ENCODE measurements around the gene TTLL10.

DNA sequence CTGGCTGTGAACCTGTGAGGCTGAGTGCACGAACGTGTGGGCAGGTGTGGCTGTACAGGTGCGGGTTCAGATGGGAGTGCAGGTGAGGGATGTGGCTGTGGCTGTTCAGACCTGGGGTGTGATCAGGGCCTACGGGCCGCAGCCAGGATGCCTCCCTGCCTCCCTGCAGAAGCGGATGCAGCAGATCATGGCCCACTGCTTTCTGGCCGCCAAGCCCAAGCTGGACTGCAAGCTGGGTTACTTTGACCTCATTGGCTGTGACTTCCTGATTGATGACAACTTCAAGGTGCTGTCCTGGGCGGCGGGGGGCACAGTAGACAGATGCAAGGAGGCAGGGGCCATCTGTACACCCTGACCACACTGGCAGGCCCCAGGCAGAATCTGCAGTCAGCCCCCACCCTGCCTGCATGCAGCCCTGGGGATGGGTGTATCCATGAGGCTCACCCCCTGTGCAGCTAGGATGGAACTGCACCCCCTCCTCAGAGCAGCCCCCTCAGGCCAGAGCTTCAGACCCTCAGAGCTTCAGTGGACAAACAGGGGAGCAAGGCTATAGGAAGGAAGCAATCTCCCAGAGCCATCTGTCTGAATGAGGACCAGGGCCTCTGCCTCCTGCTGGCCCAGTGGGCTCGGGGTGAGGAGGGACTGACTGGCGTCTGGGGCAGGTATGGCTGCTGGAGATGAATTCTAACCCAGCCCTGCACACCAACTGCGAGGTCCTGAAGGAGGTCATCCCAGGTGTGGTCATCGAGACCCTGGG is 22.9 kb downstream of the TTLL10 start:
- TF ChIP-seq EZH2 (IDR thresholded peaks at IDR 0.05; ENCODE audit: insufficient read depth, poor library complexity, severe bottlenecking) (no peak), EZH2phosphoT487 (IDR thresholded peaks at IDR 0.05; ENCODE audit: insufficient read depth, low read depth) (no peak)

Measured in GM23248 (cell line).